ENCODE data around the gene CTSE. TPM values are rescaled to one million over a fixed set of nuclear protein-coding genes. Genes with fewer than 3 reads are reported as not detected.

CTSE gene
- total RNA-seq, 3 donors from 2014 or later (not counting 1 experiment from before 2014, with no cell fraction given) = not detected

DNA sequence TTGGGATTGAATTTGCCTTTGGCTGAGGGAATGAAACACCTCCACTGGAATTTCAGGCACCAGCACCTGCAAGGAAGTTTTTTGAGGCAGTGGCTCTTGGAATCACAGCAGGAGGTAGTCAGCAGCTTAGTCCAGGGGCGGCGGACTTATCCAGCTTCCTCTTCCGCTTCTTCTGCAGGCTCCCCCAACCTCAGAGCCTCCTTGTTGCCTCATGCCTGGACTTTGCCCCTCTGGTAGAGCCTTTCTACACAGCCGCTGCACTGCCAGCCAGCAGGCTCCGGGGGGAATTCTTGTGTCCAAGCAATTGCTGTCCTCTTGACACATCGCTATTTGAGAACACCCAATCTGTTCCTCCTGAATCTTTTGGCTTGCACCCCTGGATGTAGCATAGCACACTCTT lies 24.9 kb upstream of the CTSE start:
- Mint-ChIP-seq H3K4me3 (no peak overlapping the region), H3K27ac (no peak overlapping the region), H3K27me3 (ENCODE audit: low read depth in 2 of 2) (peaks cover 2 to 6% of the 10 kb centered on the region in 2 donors), H3K9me3 (no peaks in the 10 kb centered on the region), H3K4me1 (peaks cover 10 to 11% of the 10 kb centered on the region in 2 donors), H3K36me3 (no peaks in the 10 kb centered on the region)
- Histone ChIP-seq H3K4me3 (ENCODE audit: low read length) (no peak overlapping the region), H3K9me3 (ENCODE audit: control insufficient read depth, insufficient read depth, low read length) (no peaks in the 10 kb centered on the region), H3K27ac (ENCODE audit: low read length) (no peak overlapping the region), H3K27me3 (ENCODE audit: control insufficient read depth, insufficient read depth, low read length) (no peaks in the 10 kb centered on the region), H3K36me3 (ENCODE audit: control insufficient read depth, insufficient read depth, low read length) (no peaks in the 10 kb centered on the region), H3K4me1 (ENCODE audit: control insufficient read depth, insufficient read depth, low read length) (peaks cover 21% of the 10 kb centered on the region)
- intact Hi-C loops (cut with micrococcal nuclease) = no loop called here
- ATAC-seq (no peak), DNase-seq (no peak)
- no peak for TF ChIP-seq CTCF (IDR thresholded peaks at IDR 0.05)
- WGBS (ENCODE audit: insufficient coverage) = 90% methylated on average over 6 of the region's 6 CpGs

DNA sequence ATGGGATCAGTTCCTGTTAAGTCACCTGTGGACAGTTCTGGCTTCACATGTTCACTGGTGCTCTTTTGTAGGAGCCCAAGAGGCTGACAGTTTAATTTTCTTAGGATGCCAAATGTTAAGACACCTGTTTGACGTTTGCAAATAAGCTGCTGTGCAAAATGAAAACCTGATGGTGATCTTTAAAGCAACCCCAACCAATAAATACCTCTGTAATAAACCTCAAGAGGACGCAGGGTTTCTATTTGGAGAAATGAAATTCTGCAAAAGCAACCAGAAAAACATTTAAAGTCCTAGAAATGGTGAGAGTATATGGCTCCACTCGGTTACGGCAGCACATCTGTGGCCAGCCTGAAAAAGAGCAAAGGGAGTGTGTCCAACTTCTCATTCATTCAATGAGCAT lies 23.6 kb upstream of the CTSE start:
- no peaks in the 10 kb centered on the region for H3K36me3 ChIP-seq (ENCODE audit: control insufficient read depth, insufficient read depth, low read length)
- 51% methylated on average over 4 of the region's 4 CpGs for WGBS (ENCODE audit: insufficient coverage)
- peaks cover 5 to 6% of the 10 kb centered on the region in 2 donors for H3K4me1 Mint-ChIP-seq
- H3K9me3 Mint-ChIP-seq = no peaks in the 10 kb centered on the region
- DNase-seq = no peak
- no peak overlapping the region for H3K4me3 Mint-ChIP-seq
- H3K9me3 ChIP-seq (ENCODE audit: control insufficient read depth, insufficient read depth, low read length) = no peaks in the 10 kb centered on the region
- no peaks in the 10 kb centered on the region for H3K27me3 ChIP-seq (ENCODE audit: control insufficient read depth, insufficient read depth, low read length)
- H3K27me3 Mint-ChIP-seq (ENCODE audit: low read depth in 2 of 2) = peaks cover 2 to 6% of the 10 kb centered on the region in 2 donors
- H3K27ac ChIP-seq (ENCODE audit: low read length) = no peak overlapping the region
- H3K27ac Mint-ChIP-seq = no peak overlapping the region
- intact Hi-C loops (cut with micrococcal nuclease) = no loop called here
- H3K4me1 ChIP-seq (ENCODE audit: control insufficient read depth, insufficient read depth, low read length) = peaks cover 19% of the 10 kb centered on the region
- H3K4me3 ChIP-seq (ENCODE audit: low read length) = no peak overlapping the region
- ATAC-seq = no peak
- no peaks in the 10 kb centered on the region for H3K36me3 Mint-ChIP-seq
- no peak for TF ChIP-seq CTCF (IDR thresholded peaks at IDR 0.05)

GRCh38 chr1:206041640-206042039 lies 17.9 kb upstream of the CTSE start:
- no peaks in the 10 kb centered on the region for H3K36me3 Mint-ChIP-seq
- H3K27ac Mint-ChIP-seq = no peak overlapping the region
- WGBS (ENCODE audit: insufficient coverage) = 64% methylated on average over 6 of the region's 7 CpGs
- Histone ChIP-seq H3K36me3 (ENCODE audit: control insufficient read depth, insufficient read depth, low read length) (no peaks in the 10 kb centered on the region), H3K27ac (ENCODE audit: low read length) (peak overlapping the region; percentile 42), H3K4me3 (ENCODE audit: low read length) (no peak overlapping the region), H3K9me3 (ENCODE audit: control insufficient read depth, insufficient read depth, low read length) (no peaks in the 10 kb centered on the region), H3K27me3 (ENCODE audit: control insufficient read depth, insufficient read depth, low read length) (no peaks in the 10 kb centered on the region), H3K4me1 (ENCODE audit: control insufficient read depth, insufficient read depth, low read length) (peaks cover 10% of the 10 kb centered on the region)
- H3K27me3 Mint-ChIP-seq (ENCODE audit: low read depth in 2 of 2) = peaks cover 13 to 22% of the 10 kb centered on the region in 2 donors
- no peaks in the 10 kb centered on the region for H3K9me3 Mint-ChIP-seq
- TF ChIP-seq CTCF (IDR thresholded peaks at IDR 0.05) = no peak
- intact Hi-C loops (cut with micrococcal nuclease) = no loop called here
- ATAC-seq = no peak
- H3K4me3 Mint-ChIP-seq = no peak overlapping the region
- DNase-seq = no peak
- H3K4me1 Mint-ChIP-seq = peaks cover 0 to 7% of the 10 kb centered on the region in 2 donors

DNA sequence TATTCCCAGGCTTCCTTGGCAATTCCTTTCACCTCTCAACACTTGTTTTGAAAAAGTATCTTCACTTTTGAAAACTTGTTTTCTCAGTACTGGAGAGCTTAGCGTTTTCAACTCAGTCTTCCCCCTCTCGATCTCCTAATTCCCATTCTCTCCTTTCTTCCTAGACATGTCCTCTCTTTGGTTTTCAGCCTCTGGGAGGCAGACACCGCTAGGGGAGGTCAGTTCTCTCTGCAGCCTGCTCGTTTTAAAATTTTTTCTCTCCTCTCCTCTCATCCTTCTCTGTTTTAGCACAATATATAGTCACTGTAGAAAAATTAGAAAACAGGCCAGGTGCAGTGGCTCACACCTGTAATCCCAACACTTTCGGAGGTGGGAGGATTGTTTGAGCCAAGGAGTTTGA lies 16.6 kb upstream of the CTSE start:
- 85% methylated on average over 5 of the region's 5 CpGs for WGBS (ENCODE audit: insufficient coverage)
- Histone ChIP-seq H3K27ac (ENCODE audit: low read length) (no peak overlapping the region), H3K4me3 (ENCODE audit: low read length) (no peak overlapping the region), H3K9me3 (ENCODE audit: control insufficient read depth, insufficient read depth, low read length) (no peaks in the 10 kb centered on the region), H3K36me3 (ENCODE audit: control insufficient read depth, insufficient read depth, low read length) (no peaks in the 10 kb centered on the region), H3K4me1 (ENCODE audit: control insufficient read depth, insufficient read depth, low read length) (peaks cover 10% of the 10 kb centered on the region), H3K27me3 (ENCODE audit: control insufficient read depth, insufficient read depth, low read length) (no peaks in the 10 kb centered on the region)
- intact Hi-C loops (cut with micrococcal nuclease) = no loop called here
- H3K4me1 Mint-ChIP-seq = peaks cover 0 to 7% of the 10 kb centered on the region in 2 donors
- H3K36me3 Mint-ChIP-seq = no peaks in the 10 kb centered on the region
- H3K4me3 Mint-ChIP-seq = no peak overlapping the region
- H3K9me3 Mint-ChIP-seq = no peaks in the 10 kb centered on the region
- no peak overlapping the region for H3K27ac Mint-ChIP-seq
- DNase-seq (no peak), ATAC-seq (no peak)
- TF ChIP-seq CTCF (IDR thresholded peaks at IDR 0.05) = no peak
- H3K27me3 Mint-ChIP-seq (ENCODE audit: low read depth in 2 of 2) = peaks cover 13 to 22% of the 10 kb centered on the region in 2 donors

All from natural killer cell (primary cell).